ENCODE results near the gene GPX4. TPM values are rescaled to one million over a fixed set of nuclear protein-coding genes. Genes with fewer than 3 reads are reported as not detected.

GPX4 gene
- total RNA-seq, 6 donors from 2014 or later, result 370 to 717 (median 484) TPM

DNA sequence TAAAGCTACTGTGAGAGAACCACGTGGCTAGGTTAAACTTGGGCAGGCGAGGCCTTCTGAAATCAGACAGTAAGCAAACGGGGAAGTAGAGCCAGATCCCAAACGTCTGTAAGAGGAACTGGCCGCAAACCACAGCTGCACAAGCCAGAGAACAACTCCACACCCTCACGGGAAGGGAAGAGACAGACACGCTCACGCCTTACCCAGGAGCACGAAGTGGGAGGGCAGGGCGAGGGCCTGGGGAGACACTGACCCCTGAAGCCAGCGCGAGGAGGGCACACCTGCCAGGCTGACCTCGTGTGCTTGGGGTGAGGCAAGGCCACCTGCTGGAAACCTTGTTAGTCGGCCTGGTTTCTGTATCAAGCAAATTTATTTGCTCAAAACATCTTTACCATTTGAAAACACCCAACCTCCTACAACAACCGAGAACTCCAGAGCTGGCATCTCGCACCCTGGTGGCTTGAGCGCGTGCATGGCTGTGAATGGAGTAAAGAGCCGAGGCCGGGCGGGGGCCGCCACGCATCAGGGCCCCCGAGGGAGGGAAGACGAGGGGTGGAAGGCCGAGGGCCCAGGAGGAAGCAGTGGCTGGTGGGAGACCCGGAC, 15.9 kb upstream of the GPX4 start:
- H3K4me1 ChIP-seq, result peaks cover 11 to 28% (median 16%) of the 10 kb centered on the region in 4 donors
- TF ChIP-seq EP300 (IDR thresholded peaks at IDR 0.05) (no peak), POLR2A (IDR thresholded peaks at IDR 0.05) (peak in 1 of 4 donors; percentile 39), POLR2AphosphoS5 (IDR thresholded peaks at IDR 0.05) (peak; percentile 45 to 58)
- H3K4me3 ChIP-seq, result no peak overlapping the region
- peak; percentile 71 to 86 for ATAC-seq (ENCODE audit: low FRiP score in 2 of 2)
- H3K9me3 ChIP-seq, result no peaks in the 10 kb centered on the region
- no peaks in the 10 kb centered on the region for H3K27me3 ChIP-seq
- DNase-seq, result peak; percentile 83 to 85
- peaks cover 17 to 97% (median 79%) of the 10 kb centered on the region in 4 donors for H3K36me3 ChIP-seq
- WGBS, 2 donors, result 57 to 70% methylated on average over 11 to 27 of the region's 27 CpGs
- H3K27ac ChIP-seq, result peak overlapping the region; percentile 63 to 83 (median 80)

DNA sequence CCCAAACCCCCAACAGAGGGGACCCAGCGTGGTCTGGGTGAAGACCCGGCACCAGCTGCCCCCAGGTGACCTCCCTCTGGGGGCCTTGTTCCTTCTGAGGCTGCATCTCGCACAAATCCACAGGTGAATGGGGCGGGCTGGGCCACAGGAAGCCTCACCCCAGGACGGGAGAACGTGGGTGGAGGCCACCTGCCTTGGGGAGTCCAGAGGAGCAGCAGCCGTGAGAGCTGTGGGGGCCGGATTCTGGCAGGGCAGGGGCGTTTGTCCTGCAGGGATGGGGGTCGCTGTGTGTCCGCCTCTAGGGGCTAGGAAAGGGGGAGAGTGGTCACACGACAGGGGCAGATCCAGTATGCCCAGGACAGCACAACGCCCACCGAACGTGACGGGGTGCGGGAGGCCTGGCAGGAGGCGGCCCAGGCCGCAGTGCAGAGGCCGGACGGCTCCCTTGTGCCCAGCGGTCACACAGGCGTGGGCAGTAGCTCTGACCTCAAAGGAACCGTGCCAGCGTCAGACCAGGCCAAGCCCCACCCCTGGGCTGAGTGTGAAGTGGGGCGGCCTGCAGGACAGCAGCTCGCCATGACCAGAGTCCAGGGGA, 15.3 kb upstream of the GPX4 start:
- H3K9me3 ChIP-seq, result no peaks in the 10 kb centered on the region
- DNase-seq (peak in 1 of 2 donors; percentile 85), ATAC-seq (ENCODE audit: low FRiP score in 2 of 2) (peak; percentile 13 to 70)
- no peaks in the 10 kb centered on the region for H3K27me3 ChIP-seq
- no peak overlapping the region for H3K4me3 ChIP-seq
- H3K27ac ChIP-seq, result peak overlapping the region; percentile 63 to 83 (median 80)
- H3K4me1 ChIP-seq, result peaks cover 14 to 27% (median 18%) of the 10 kb centered on the region in 4 donors
- no peak for TF ChIP-seq EP300 (IDR thresholded peaks at IDR 0.05)
- TF ChIP-seq, protein P1, sequence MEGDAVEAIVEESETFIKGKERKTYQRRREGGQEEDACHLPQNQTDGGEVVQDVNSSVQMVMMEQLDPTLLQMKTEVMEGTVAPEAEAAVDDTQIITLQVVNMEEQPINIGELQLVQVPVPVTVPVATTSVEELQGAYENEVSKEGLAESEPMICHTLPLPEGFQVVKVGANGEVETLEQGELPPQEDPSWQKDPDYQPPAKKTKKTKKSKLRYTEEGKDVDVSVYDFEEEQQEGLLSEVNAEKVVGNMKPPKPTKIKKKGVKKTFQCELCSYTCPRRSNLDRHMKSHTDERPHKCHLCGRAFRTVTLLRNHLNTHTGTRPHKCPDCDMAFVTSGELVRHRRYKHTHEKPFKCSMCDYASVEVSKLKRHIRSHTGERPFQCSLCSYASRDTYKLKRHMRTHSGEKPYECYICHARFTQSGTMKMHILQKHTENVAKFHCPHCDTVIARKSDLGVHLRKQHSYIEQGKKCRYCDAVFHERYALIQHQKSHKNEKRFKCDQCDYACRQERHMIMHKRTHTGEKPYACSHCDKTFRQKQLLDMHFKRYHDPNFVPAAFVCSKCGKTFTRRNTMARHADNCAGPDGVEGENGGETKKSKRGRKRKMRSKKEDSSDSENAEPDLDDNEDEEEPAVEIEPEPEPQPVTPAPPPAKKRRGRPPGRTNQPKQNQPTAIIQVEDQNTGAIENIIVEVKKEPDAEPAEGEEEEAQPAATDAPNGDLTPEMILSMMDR (IDR thresholded peaks at IDR 0.05), result no peak
- peak in 1 of 4 donors; percentile 29 for TF ChIP-seq POLR2A (IDR thresholded peaks at IDR 0.05)
- peak in 1 of 2 donors; percentile 20 for TF ChIP-seq POLR2AphosphoS5 (IDR thresholded peaks at IDR 0.05)
- peaks cover 17 to 97% (median 75%) of the 10 kb centered on the region in 4 donors for H3K36me3 ChIP-seq
- WGBS, 2 donors, result 72 to 88% methylated on average over 13 to 27 of the region's 27 CpGs

DNA sequence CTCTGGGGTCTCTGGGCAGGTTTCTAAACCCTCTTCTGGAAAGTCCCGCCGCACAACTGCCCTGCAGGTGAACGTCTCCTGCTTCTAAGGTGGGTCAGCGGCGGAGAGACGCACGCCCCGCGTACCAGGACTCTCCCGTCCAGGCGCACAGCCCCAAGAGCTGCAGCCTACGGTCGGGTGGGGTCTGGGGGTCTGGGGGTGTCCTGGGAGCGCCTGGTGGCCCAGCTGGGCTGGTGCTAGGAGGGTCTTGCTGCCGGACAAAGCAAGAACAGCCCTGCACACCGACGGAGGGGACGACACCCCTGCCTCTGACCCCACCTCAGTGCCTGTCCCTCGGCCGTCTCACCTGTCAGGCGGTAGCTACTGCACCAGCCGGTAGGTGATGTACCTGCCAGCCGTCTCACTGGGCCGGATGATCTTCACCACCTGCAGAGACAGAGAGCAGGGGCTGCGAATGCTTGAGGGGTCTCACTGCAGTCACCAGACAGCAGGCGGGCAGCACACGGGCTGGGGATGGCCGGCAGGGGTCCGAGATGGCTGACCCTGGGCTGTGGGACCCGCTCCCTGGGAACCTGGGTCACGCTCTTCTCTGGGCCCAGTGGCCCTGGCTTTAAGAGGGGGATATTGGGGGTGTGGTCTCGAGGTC, 14.5 kb upstream of the GPX4 start:
- no peaks in the 10 kb centered on the region for H3K27me3 ChIP-seq
- peaks cover 22 to 31% (median 25%) of the 10 kb centered on the region in 4 donors for H3K4me1 ChIP-seq
- ATAC-seq (ENCODE audit: low FRiP score in 2 of 2) (no peak), DNase-seq (peak in 1 of 2 donors; percentile 77)
- WGBS, 2 donors, result 93 to 95% methylated on average over 22 to 32 of the region's 32 CpGs
- TF ChIP-seq EP300 (IDR thresholded peaks at IDR 0.05) (no peak), POLR2AphosphoS5 (IDR thresholded peaks at IDR 0.05) (no peak)
- TF ChIP-seq, protein P1 (IDR thresholded peaks at IDR 0.05), result no peak
- H3K9me3 ChIP-seq, result no peaks in the 10 kb centered on the region
- peaks cover 17 to 93% (median 70%) of the 10 kb centered on the region in 4 donors for H3K36me3 ChIP-seq
- peak overlapping the region; percentile 49 to 81 (median 71) for H3K27ac ChIP-seq
- no peak overlapping the region for H3K4me3 ChIP-seq

DNA sequence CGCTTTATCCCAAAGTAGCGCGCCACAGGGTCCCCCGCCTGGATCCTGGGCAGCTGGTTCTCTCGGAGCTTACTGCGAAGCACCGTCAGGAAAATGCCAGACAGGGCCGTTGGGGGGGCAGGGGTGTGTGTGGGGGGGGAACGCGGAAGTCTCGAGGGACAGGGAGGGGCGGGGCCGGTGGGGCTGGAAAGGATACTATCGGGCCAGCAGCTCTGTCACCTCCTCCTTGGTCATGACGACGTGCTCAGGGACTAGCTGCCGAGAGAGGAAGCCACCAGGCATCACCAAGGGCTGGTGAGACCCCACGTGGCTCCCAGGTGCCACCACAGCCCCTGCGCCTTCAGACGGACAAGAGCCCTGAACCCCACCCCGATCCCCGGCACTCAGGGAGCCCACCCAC, 13.9 kb upstream of the GPX4 start:
- Histone ChIP-seq H3K27ac (peak overlapping the region in 2 of 4 donors; percentile 49 to 79), H3K27me3 (no peaks in the 10 kb centered on the region), H3K4me3 (no peak overlapping the region), H3K4me1 (peaks cover 25 to 37% (median 29%) of the 10 kb centered on the region in 4 donors), H3K36me3 (peaks cover 17 to 87% (median 64%) of the 10 kb centered on the region in 4 donors), H3K9me3 (no peaks in the 10 kb centered on the region)
- 56 to 80% methylated on average over 9 to 16 of the region's 22 CpGs for WGBS, 2 donors
- no peak for ATAC-seq (ENCODE audit: low FRiP score in 2 of 2)
- peak in 1 of 2 donors; percentile 56 for DNase-seq
- TF ChIP-seq EP300 (IDR thresholded peaks at IDR 0.05) (no peak), POLR2AphosphoS5 (IDR thresholded peaks at IDR 0.05) (no peak), POLR2A (IDR thresholded peaks at IDR 0.05) (no peak)
- TF ChIP-seq, protein P1 (IDR thresholded peaks at IDR 0.05), result no peak
